ENCODE results near the gene KCNJ2.

- TF ChIP-seq CTCF (IDR thresholded peaks at IDR 0.05) (no peak), POLR2A (IDR thresholded peaks at IDR 0.05) (no peak)
Measured at GRCh38 chr17:70181866-70182265, 12.5 kb downstream of the KCNJ2 start.
